H1 (cell line): ENCODE data around the gene SPIRE1. TPM values are rescaled to one million over a fixed set of nuclear protein-coding genes. Genes with fewer than 3 reads are reported as not detected.

Experiments
- CEBPB ChIP-seq: IDR thresholded peaks from 2 replicates; pipeline ENCODE4 v1.6.1; 2012; ENCODE audit warnings: low read depth, low read length
- EGR1 ChIP-seq: IDR thresholded peaks from 2 replicates; pipeline ENCODE4 v1.6.1; 2011; ENCODE audit warnings: low read depth, low read length, borderline replicate concordance
- JUND ChIP-seq: IDR thresholded peaks from 2 replicates; pipeline ENCODE4 v1.6.1; 2011; ENCODE audit warnings: mild to moderate bottlenecking, improper control_type of control experiment, low read length
- NANOG ChIP-seq: IDR thresholded peaks from 2 replicates; pipeline ENCODE4 v1.6.1; 2011; ENCODE audit warnings: low read length, low read depth, mild to moderate bottlenecking, inconsistent platforms; ENCODE audit not compliant: insufficient read depth, poor library complexity, severe bottlenecking
- RNF2 ChIP-seq: fragments of 200-900, 300-1000 bp; sonication (generic); IDR thresholded peaks from 2 replicates; pipeline ENCODE4 v1.7.1; 2016; ENCODE audit warnings: borderline replicate concordance, low read depth, mild to moderate bottlenecking, antibody characterized with exemption, low read length; ENCODE audit not compliant: poor library complexity, severe bottlenecking; ENCODE audit errors: missing control alignments
- TEAD4 ChIP-seq: IDR thresholded peaks from 2 replicates; pipeline ENCODE4 v1.6.1; 2012; ENCODE audit warnings: low read depth, low read length, inconsistent platforms, mixed read lengths
- USF2 ChIP-seq: IDR thresholded peaks from 2 replicates; pipeline ENCODE4 v1.6.1; 2011; ENCODE audit warnings: low read length, improper control_type of control experiment
- ZNF274 ChIP-seq: IDR thresholded peaks from 2 replicates; pipeline ENCODE4 v1.7.0; 2012; ENCODE audit warnings: low read length, borderline replicate concordance; ENCODE audit errors: extremely low read depth
- polyA plus RNA-seq, 7 experiments: library from polyadenylated mRNA; depleted of rRNA in 3 of 7; stranded (reverse) in 5 of 7; unstranded in 2 of 7; fragments of >200 nt in 5 of 7; fragments of 200-250 nt in 2 of 7; gene quantifications; 1 replicate in 5 of 7; 2 replicates in 1 of 7; 4 replicates in 1 of 7; pipeline versions ENCODE4 v1.2.1 to v1.2.3, GENCODE V29; 2011 to 2013; ENCODE audit warnings: missing spikeins in 2 of 7, mixed read lengths in 2 of 7
- total RNA-seq: library from RNA; stranded (reverse); fragmentation: NEBNext Ultra II Directional; extraction: Animal tissue kit (Norgen Biotek cat#: 25700); gene quantifications from 2 replicates; pipeline ENCODE4 v1.2.1, GENCODE V29; 2021

SPIRE1 gene
- total and polyA plus RNA-seq, 2 of the 8 experiments (the other 6 are each of a cell fraction or from before 2014, with no cell fraction given), result 6.0 to 21.5 TPM

- TF ChIP-seq USF2, result no peak
- no peak for TF ChIP-seq ZNF274
- TF ChIP-seq NANOG, result no peak
- TF ChIP-seq CEBPB, result no peak
- TF ChIP-seq TEAD4, result no peak
- TF ChIP-seq JUND, result no peak
- TF ChIP-seq EGR1, result no peak
- TF ChIP-seq RNF2, result no peak
Measured at GRCh38 chr18:12701161-12701560, 43.3 kb upstream of the SPIRE1 start (continued).
